CD4-positive, alpha-beta T cell (primary cell): ENCODE results near the gene SH3D19. TPM values are rescaled to one million over a fixed set of nuclear protein-coding genes. Genes with fewer than 3 reads are reported as not detected.

Source experiments
- ATAC-seq: fragments of 200-7000 bp; cut with Tn5 transposase; one replicate; pipeline ENCODE4 v1.10.0; 2022; ENCODE audit warnings: mild to moderate bottlenecking; ENCODE audit not compliant: poor library complexity
- CTCF ChIA-PET: fragments of 350-600 bp; sonication (Branson Sonifier 250); formaldehyde crosslinking; loops from one replicate; lab custom pipeline; 2021; ENCODE audit warnings: antibody characterized with exemption, inconsistent platforms; lab: Charles Lee
- POLR2A ChIA-PET: fragments of 350-600 bp; sonication (Branson Sonifier 250); formaldehyde crosslinking; loops from one replicate; lab custom pipeline; 2021; ENCODE audit warnings: antibody characterized with exemption, inconsistent platforms; lab: Charles Lee
- DNase-seq, 14 experiments: peaks; one replicate each; pipeline ENCODE4 v3.0.0-alpha.2; 2013 to 2020; ENCODE audit warnings: mixed read lengths in 2 of 14
- H3K27ac ChIP-seq, 2 donors: one replicate each; pipeline versions ENCODE4 v1.5.1 to v1.7.0; 2013; ENCODE audit warnings: low read length in 2 of 2, low read depth in 1 of 2, mild to moderate bottlenecking in 1 of 2
- H3K27me3 ChIP-seq, 2 experiments: 1 replicate in 1 of 2; 2 replicates in 1 of 2; pipeline versions ENCODE4 v1.6.1 to v1.7.0; 2013; ENCODE audit warnings: low read length in 2 of 2, control low read depth in 1 of 2, mild to moderate bottlenecking in 1 of 2, moderate library complexity in 1 of 2; ENCODE audit not compliant: insufficient read depth in 2 of 2, control insufficient read depth in 1 of 2
- H3K36me3 ChIP-seq: one replicate; pipeline ENCODE4 v1.6.1; 2013; ENCODE audit warnings: low read length, control low read depth; ENCODE audit not compliant: insufficient read depth
- H3K4me1 ChIP-seq: one replicate; pipeline ENCODE4 v1.6.1; 2013; ENCODE audit warnings: low read length, control low read depth; ENCODE audit not compliant: insufficient read depth
- H3K4me3 ChIP-seq: one replicate; pipeline ENCODE4 v1.5.1; 2013; ENCODE audit warnings: mild to moderate bottlenecking, low read length, moderate library complexity
- H3K9me3 ChIP-seq, 2 experiments: 1 replicate in 1 of 2; 2 replicates in 1 of 2; pipeline versions ENCODE4 v1.6.1 to v1.7.0; 2013; ENCODE audit warnings: low read length in 2 of 2, mild to moderate bottlenecking in 2 of 2, control low read depth in 1 of 2, moderate library complexity in 1 of 2; ENCODE audit not compliant: control insufficient read depth in 1 of 2, insufficient read depth in 1 of 2
- H3K27ac Mint-ChIP-seq: one replicate; pipeline ENCODE4 v1.8.0; 2020; ENCODE audit warnings: mixed read lengths
- H3K27me3 Mint-ChIP-seq: one replicate; pipeline ENCODE4 v1.8.0; 2021; ENCODE audit warnings: mixed read lengths
- H3K36me3 Mint-ChIP-seq: one replicate; pipeline ENCODE4 v1.8.0; 2021; ENCODE audit warnings: low read depth, mixed read lengths
- H3K4me1 Mint-ChIP-seq: one replicate; pipeline ENCODE4 v1.8.0; 2021; ENCODE audit warnings: low read depth, mixed read lengths
- H3K4me3 Mint-ChIP-seq: one replicate; pipeline ENCODE4 v1.8.0; 2020; ENCODE audit warnings: mild to moderate bottlenecking, mixed read lengths
- H3K9me3 Mint-ChIP-seq: one replicate; pipeline ENCODE4 v1.8.0; 2020; ENCODE audit warnings: mixed read lengths
- CTCF ChIP-seq: fragments of 200-600 bp; IDR thresholded peaks from one replicate; pipeline ENCODE4 v1.8.0; 2022; ENCODE audit warnings: antibody characterized with exemption, mild to moderate bottlenecking
- intact Hi-C, 2 experiments: fragments of 100-400 bp; cut with DNase I in 1 of 2; cut with micrococcal nuclease in 1 of 2; formaldehyde crosslinking; loops; one replicate each; pipeline versions ENCODE4 v1.15.1 to v1.9.0; 2023 to 2025; cut with DNase I, micrococcal nuclease
- polyA plus RNA-seq, 2 donors: library from polyadenylated mRNA; unstranded; fragments of 120-200 nt; gene quantifications; one replicate each; pipeline ENCODE4 v1.2.1, GENCODE V29; 2013
- total RNA-seq, 174 experiments: library from RNA in 2 of 174; stranded (reverse) in 2 of 174; gene quantifications; one replicate each; pipeline ENCODE4 v1.2.3 and lab custom pipeline; 2021 to 2026

Gene SH3D19, protein sequence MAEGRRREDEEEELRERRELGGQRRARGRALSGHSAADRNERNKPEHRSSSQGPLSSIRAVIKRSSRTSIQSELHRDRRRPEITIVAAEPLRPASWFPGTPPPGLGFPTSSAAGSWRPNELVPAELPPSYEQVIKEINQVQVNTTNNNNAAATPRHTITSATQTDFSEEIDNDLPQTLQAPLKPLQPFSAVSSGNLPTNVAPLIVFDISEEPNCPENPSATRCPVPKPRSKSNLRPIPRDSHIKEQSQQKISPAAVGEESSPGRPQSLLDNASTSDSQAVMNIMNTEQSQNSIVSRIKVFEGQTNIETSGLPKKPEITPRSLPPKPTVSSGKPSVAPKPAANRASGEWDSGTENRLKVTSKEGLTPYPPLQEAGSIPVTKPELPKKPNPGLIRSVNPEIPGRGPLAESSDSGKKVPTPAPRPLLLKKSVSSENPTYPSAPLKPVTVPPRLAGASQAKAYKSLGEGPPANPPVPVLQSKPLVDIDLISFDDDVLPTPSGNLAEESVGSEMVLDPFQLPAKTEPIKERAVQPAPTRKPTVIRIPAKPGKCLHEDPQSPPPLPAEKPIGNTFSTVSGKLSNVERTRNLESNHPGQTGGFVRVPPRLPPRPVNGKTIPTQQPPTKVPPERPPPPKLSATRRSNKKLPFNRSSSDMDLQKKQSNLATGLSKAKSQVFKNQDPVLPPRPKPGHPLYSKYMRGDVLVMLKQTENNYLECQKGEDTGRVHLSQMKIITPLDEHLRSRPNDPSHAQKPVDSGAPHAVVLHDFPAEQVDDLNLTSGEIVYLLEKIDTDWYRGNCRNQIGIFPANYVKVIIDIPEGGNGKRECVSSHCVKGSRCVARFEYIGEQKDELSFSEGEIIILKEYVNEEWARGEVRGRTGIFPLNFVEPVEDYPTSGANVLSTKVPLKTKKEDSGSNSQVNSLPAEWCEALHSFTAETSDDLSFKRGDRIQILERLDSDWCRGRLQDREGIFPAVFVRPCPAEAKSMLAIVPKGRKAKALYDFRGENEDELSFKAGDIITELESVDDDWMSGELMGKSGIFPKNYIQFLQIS
- total RNA-seq, result under 1 TPM in 1 of 2 experiments, not detected in 1; 0.27 TPM
- polyA plus RNA-seq (2013, experiment 1 of 2), result 0.56 TPM
- 3.4 TPM for polyA plus RNA-seq (2013, experiment 2 of 2)
- 0 to 8.3 (median 0.57) reads per million in 172 experiments for total RNA-seq (lab: John Stamatoyannopoulos, UW)

DNA sequence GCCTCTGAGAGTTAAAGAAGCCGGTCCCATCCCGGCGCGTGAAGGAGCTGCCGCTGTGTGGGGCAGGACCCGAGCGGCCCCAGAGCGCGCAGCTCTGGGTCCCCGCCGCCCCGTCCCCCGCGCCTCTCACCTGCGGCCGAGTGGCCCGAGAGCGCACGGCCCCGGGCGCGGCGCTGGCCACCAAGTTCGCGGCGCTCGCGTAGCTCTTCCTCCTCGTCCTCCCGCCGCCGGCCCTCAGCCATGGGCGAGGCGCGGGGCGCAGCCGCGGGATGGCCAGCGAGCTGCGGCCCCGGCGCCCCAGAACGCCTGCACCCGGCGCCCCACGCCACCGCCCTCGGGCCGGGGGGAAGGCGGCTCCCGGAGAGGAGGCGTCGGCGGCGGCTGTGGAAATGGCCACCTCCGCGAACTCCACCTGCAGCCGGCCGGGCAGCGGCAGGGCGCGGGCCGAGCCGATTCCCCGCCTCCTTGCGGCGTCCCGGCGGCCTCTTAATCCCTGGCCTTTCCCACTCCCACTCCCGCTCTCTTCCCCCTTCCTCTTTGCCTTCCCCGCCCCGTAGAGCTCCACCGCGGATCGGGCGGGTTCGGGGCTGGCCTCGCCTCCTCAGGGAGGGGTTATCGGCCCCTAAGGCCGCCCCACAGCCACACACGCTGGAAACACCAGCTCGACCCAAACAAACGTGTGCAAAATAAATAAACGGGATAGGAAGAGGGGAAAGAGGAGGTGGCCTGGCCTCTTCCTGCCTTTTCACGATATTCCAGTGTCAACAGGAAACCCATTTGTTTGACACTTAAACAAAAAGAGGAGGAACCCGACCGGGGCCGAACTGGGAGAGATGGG, at the start of gene SH3D19:
Gene SH3D19, minus strand, starts transcription at position 495 of the 838 bp plus-strand sequence. Its CDS starts 253 bp downstream, at position 242.
- DNase-seq (no peak), ATAC-seq (no peak)
- H3K36me3 ChIP-seq, result no peaks in the 10 kb centered on the region
- H3K27ac Mint-ChIP-seq, result no peak within 1 kb of the TSS
- peaks cover 3% of the 10 kb centered on the region for H3K9me3 Mint-ChIP-seq
- peak within 1 kb of the TSS; percentile 66 for H3K4me3 Mint-ChIP-seq
- peaks cover 66% of the 10 kb centered on the region for H3K27me3 Mint-ChIP-seq
- intact Hi-C loops, result no loop called here
- H3K9me3 ChIP-seq, result no peaks in the 10 kb centered on the region
- peaks cover 18% of the 10 kb centered on the region for H3K4me1 Mint-ChIP-seq
- ChIA-PET POLR2A (no interaction called here), CTCF (no interaction called here)
- peak within 1 kb of the TSS; percentile 16 for H3K4me3 ChIP-seq
- peaks cover 7% of the 10 kb centered on the region for H3K4me1 ChIP-seq
- H3K36me3 Mint-ChIP-seq, result no peaks in the 10 kb centered on the region
- H3K27me3 ChIP-seq, result peaks cover 29 to 46% of the 10 kb centered on the region in 2 experiments
- H3K27ac ChIP-seq, result no peak within 1 kb of the TSS
- TF ChIP-seq CTCF, result no peak

GRCh38 chr4:151362404-151363164, 37.2 kb upstream of the SH3D19 start:
- ATAC-seq, result peak; percentile 100
- Histone ChIP-seq H3K4me1 (no peaks in the 10 kb centered on the region), H3K27ac (no peak overlapping the region), H3K4me3 (no peak overlapping the region), H3K9me3 (no peaks in the 10 kb centered on the region), H3K27me3 (no peaks in the 10 kb centered on the region), H3K36me3 (no peaks in the 10 kb centered on the region)
- TF ChIP-seq CTCF, result peak; percentile 88
- intact Hi-C loops, result loop anchor here (1.0 to 10.0 kb wide), 7 partner anchors 240 to 1025 kb away; partner anchors contain the start of gene GATB (in 2 of the 2)
- DNase-seq, result peak; percentile 58 to 90 (median 68)
- H3K27me3 Mint-ChIP-seq, result peaks cover 13% of the 10 kb centered on the region
- no peaks in the 10 kb centered on the region for H3K36me3 Mint-ChIP-seq
- no peaks in the 10 kb centered on the region for H3K4me1 Mint-ChIP-seq
- H3K9me3 Mint-ChIP-seq, result no peaks in the 10 kb centered on the region
- ChIA-PET CTCF (interaction anchor here (0.7 kb wide), 2 partner anchors 41 to 1023 kb away, joined by 4 to 6 read pairs; no protein-coding TSS in a partner anchor), POLR2A (no interaction called here)
- no peak overlapping the region for H3K4me3 Mint-ChIP-seq
- no peak overlapping the region for H3K27ac Mint-ChIP-seq
